Measurements from ENCODE around the gene CNBD2.

GRCh38 chr20:36074983-36075382 lies 106.6 kb downstream of the CNBD2 start:
- TF ChIP-seq TEAD4 (IDR thresholded peaks at IDR 0.05) (no peak), TAF1 (IDR thresholded peaks at IDR 0.05; ENCODE audit: low read depth) (no peak), EGR1 (IDR thresholded peaks at IDR 0.05) (no peak), CREB1 (IDR thresholded peaks at IDR 0.05; ENCODE audit: low read depth) (no peak), YY1 (IDR thresholded peaks at IDR 0.05; ENCODE audit: low read depth) (no peak), CEBPB (IDR thresholded peaks at IDR 0.05) (no peak)

All from Ishikawa (cell line).